Measurements from ENCODE around the gene VSTM5.

The VSTM5 gene

GRCh38 chr11:93829598-93829997 is 20.8 kb downstream of the VSTM5 start:
- H3K27me3 Mint-ChIP-seq: peaks cover 7% of the 10 kb centered on the region
- no peak for DNase-seq
- no peaks in the 10 kb centered on the region for H3K4me1 Mint-ChIP-seq
- H3K27ac Mint-ChIP-seq: no peak overlapping the region
- H3K36me3 Mint-ChIP-seq: no peaks in the 10 kb centered on the region
- no peaks in the 10 kb centered on the region for H3K9me3 Mint-ChIP-seq
- CTCF ChIA-PET: no interaction called here
- H3K4me3 Mint-ChIP-seq: no peak overlapping the region

GRCh38 chr11:93827363-93827762 is 23.1 kb downstream of the VSTM5 start:
- Mint-ChIP-seq H3K4me1 (no peaks in the 10 kb centered on the region), H3K27me3 (peaks cover 3% of the 10 kb centered on the region), H3K27ac (no peak overlapping the region), H3K9me3 (no peaks in the 10 kb centered on the region), H3K4me3 (no peak overlapping the region), H3K36me3 (no peaks in the 10 kb centered on the region)
- CTCF ChIA-PET: no interaction called here
- no peak for DNase-seq

- CTCF ChIA-PET: no interaction called here
- no peaks in the 10 kb centered on the region for H3K4me1 Mint-ChIP-seq
- H3K27ac Mint-ChIP-seq: no peak overlapping the region
- no peak for DNase-seq
- H3K9me3 Mint-ChIP-seq: no peaks in the 10 kb centered on the region
- H3K4me3 Mint-ChIP-seq: no peak overlapping the region
- H3K27me3 Mint-ChIP-seq: no peaks in the 10 kb centered on the region
- no peaks in the 10 kb centered on the region for H3K36me3 Mint-ChIP-seq
These were observed 27.2 kb downstream of the VSTM5 start for GRCh38 chr11:93823210-93823609.

GRCh38 chr11:93822359-93822758 is 28.1 kb downstream of the VSTM5 start:
- H3K36me3 Mint-ChIP-seq: no peaks in the 10 kb centered on the region
- CTCF ChIA-PET: no interaction called here
- no peak for DNase-seq
- H3K4me1 Mint-ChIP-seq: no peaks in the 10 kb centered on the region
- H3K27me3 Mint-ChIP-seq: no peaks in the 10 kb centered on the region
- no peak overlapping the region for H3K27ac Mint-ChIP-seq
- no peaks in the 10 kb centered on the region for H3K9me3 Mint-ChIP-seq
- H3K4me3 Mint-ChIP-seq: no peak overlapping the region

- no peak for DNase-seq
- H3K27me3 Mint-ChIP-seq: no peaks in the 10 kb centered on the region
- H3K4me3 Mint-ChIP-seq: no peak overlapping the region
- H3K36me3 Mint-ChIP-seq: no peaks in the 10 kb centered on the region
- H3K27ac Mint-ChIP-seq: no peak overlapping the region
- H3K4me1 Mint-ChIP-seq: no peaks in the 10 kb centered on the region
- CTCF ChIA-PET: no interaction called here
- no peaks in the 10 kb centered on the region for H3K9me3 Mint-ChIP-seq
These were observed 28.8 kb downstream of the VSTM5 start for GRCh38 chr11:93821617-93822016.

GRCh38 chr11:93820847-93821246 is 29.6 kb downstream of the VSTM5 start:
- Mint-ChIP-seq H3K36me3 (peaks cover 3% of the 10 kb centered on the region), H3K27ac (no peak overlapping the region), H3K27me3 (no peaks in the 10 kb centered on the region), H3K4me1 (no peaks in the 10 kb centered on the region), H3K9me3 (no peaks in the 10 kb centered on the region), H3K4me3 (no peak overlapping the region)
- no peak for DNase-seq
- CTCF ChIA-PET: no interaction called here

- H3K36me3 Mint-ChIP-seq: peaks cover 5% of the 10 kb centered on the region
- H3K9me3 Mint-ChIP-seq: no peaks in the 10 kb centered on the region
- CTCF ChIA-PET: no interaction called here
- no peak for DNase-seq
- H3K27ac Mint-ChIP-seq: no peak overlapping the region
- H3K27me3 Mint-ChIP-seq: no peaks in the 10 kb centered on the region
- no peak overlapping the region for H3K4me3 Mint-ChIP-seq
- H3K4me1 Mint-ChIP-seq: no peaks in the 10 kb centered on the region
These were observed 30.3 kb downstream of the VSTM5 start for GRCh38 chr11:93819966-93820695.

GRCh38 chr11:93817426-93818348 is 32.7 kb downstream of the VSTM5 start:
- CTCF ChIA-PET: no interaction called here
- H3K9me3 Mint-ChIP-seq: no peaks in the 10 kb centered on the region
- peaks cover 22% of the 10 kb centered on the region for H3K36me3 Mint-ChIP-seq
- DNase-seq: no peak
- no peaks in the 10 kb centered on the region for H3K27me3 Mint-ChIP-seq
- no peak overlapping the region for H3K4me3 Mint-ChIP-seq
- H3K4me1 Mint-ChIP-seq: no peaks in the 10 kb centered on the region
- H3K27ac Mint-ChIP-seq: no peak overlapping the region

- Mint-ChIP-seq H3K27me3 (no peaks in the 10 kb centered on the region), H3K36me3 (peaks cover 39% of the 10 kb centered on the region), H3K27ac (no peak overlapping the region), H3K9me3 (no peaks in the 10 kb centered on the region), H3K4me3 (no peak overlapping the region), H3K4me1 (no peaks in the 10 kb centered on the region)
- CTCF ChIA-PET: no interaction called here
- no peak for DNase-seq
These were observed 35.3 kb downstream of the VSTM5 start for GRCh38 chr11:93814966-93815633.

GRCh38 chr11:93813974-93814373 is 36.4 kb downstream of the VSTM5 start:
- Mint-ChIP-seq H3K27ac (no peak overlapping the region), H3K4me3 (no peak overlapping the region), H3K4me1 (no peaks in the 10 kb centered on the region), H3K27me3 (no peaks in the 10 kb centered on the region), H3K36me3 (peaks cover 45% of the 10 kb centered on the region), H3K9me3 (no peaks in the 10 kb centered on the region)
- DNase-seq: no peak
- CTCF ChIA-PET: no interaction called here

GRCh38 chr11:93807980-93808379 is 42.4 kb downstream of the VSTM5 start:
- H3K36me3 Mint-ChIP-seq: peaks cover 62% of the 10 kb centered on the region
- no peaks in the 10 kb centered on the region for H3K9me3 Mint-ChIP-seq
- DNase-seq: no peak
- CTCF ChIA-PET: no interaction called here
- no peaks in the 10 kb centered on the region for H3K4me1 Mint-ChIP-seq
- H3K27ac Mint-ChIP-seq: no peak overlapping the region
- no peaks in the 10 kb centered on the region for H3K27me3 Mint-ChIP-seq
- H3K4me3 Mint-ChIP-seq: no peak overlapping the region

GRCh38 chr11:93804879-93805278 is 45.5 kb downstream of the VSTM5 start:
- H3K9me3 Mint-ChIP-seq: no peaks in the 10 kb centered on the region
- CTCF ChIA-PET: no interaction called here
- no peaks in the 10 kb centered on the region for H3K4me1 Mint-ChIP-seq

GRCh38 chr11:93801366-93801765 is 49.1 kb downstream of the VSTM5 start:
- Mint-ChIP-seq H3K36me3 (peaks cover 53% of the 10 kb centered on the region), H3K4me3 (no peak overlapping the region), H3K9me3 (no peaks in the 10 kb centered on the region), H3K4me1 (peaks cover 2% of the 10 kb centered on the region), H3K27ac (no peak overlapping the region), H3K27me3 (no peaks in the 10 kb centered on the region)
- CTCF ChIA-PET: interaction anchor here (0.7 kb wide), 1 partner anchor 460 kb away, joined by 3 read pairs; no protein-coding TSS in a partner anchor
- DNase-seq: no peak

More at GRCh38 chr11:93804879-93805278, 45.5 kb downstream of the VSTM5 start:
- no peak overlapping the region for H3K4me3 Mint-ChIP-seq
- no peak for DNase-seq
- H3K27ac Mint-ChIP-seq: no peak overlapping the region
- peaks cover 58% of the 10 kb centered on the region for H3K36me3 Mint-ChIP-seq
- H3K27me3 Mint-ChIP-seq: no peaks in the 10 kb centered on the region

- H3K4me3 Mint-ChIP-seq: no peak overlapping the region
- no peaks in the 10 kb centered on the region for H3K9me3 Mint-ChIP-seq
- DNase-seq: no peak
- CTCF ChIA-PET: no interaction called here
- no peak overlapping the region for H3K27ac Mint-ChIP-seq
- H3K36me3 Mint-ChIP-seq: peaks cover 53% of the 10 kb centered on the region
- H3K27me3 Mint-ChIP-seq: no peaks in the 10 kb centered on the region
- H3K4me1 Mint-ChIP-seq: peaks cover 2% of the 10 kb centered on the region
These were observed 53.8 kb downstream of the VSTM5 start for GRCh38 chr11:93796441-93797231.
